Measurements from ENCODE around the gene ANKRD11.

- no peak for TF ChIP-seq CTCF (IDR thresholded peaks at IDR 0.05; ENCODE audit: insufficient read depth, low read length, poor library complexity, severe bottlenecking)
- TF ChIP-seq EZH2phosphoT487 (conservative IDR thresholded peaks at IDR 0.05; ENCODE audit: low read length): no peak
These were observed 249.0 kb downstream of the ANKRD11 start for GRCh38 chr16:89241187-89242007.

All from SU-DHL-6 (cell line).